ENCODE data around the gene AKR1D1. TPM values are rescaled to one million over a fixed set of nuclear protein-coding genes. Genes with fewer than 3 reads are reported as not detected.
"Not testable (repeated sequence)": the region's sequence is repeated elsewhere in the genome, so short reads cannot be mapped to it uniquely, and the experiment has no call there.

AKR1D1 gene
- total RNA-seq, 1 donor from 2014 or later, result not detected

DNA sequence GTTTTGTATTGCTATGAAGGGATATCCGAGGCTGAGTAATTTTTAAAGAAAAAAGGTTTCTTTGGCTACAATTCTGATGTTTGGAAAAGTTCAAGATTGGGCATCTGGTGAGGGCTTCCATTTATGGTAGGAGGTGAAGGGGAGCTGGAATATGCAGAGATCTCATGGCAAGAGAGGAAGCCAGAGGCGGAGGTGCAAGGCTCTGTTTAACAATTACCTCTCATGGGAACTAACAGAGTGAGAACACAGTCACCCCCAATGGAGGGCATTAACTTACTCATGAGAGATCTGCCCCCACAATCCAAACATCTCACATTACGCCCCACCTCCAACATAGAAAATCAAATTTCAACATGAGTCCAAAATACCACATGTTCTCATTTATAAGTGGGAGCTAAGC lies 62.0 kb downstream of the AKR1D1 start:
- no peaks in the 10 kb centered on the region for H3K4me1 ChIP-seq
- H3K9me3 ChIP-seq, result peaks cover 0 to 4% of the 10 kb centered on the region in 2 donors
- no peak for DNase-seq (ENCODE audit: low spot score in 2 of 2)
- no peak overlapping the region for H3K27ac ChIP-seq
- H3K4me3 ChIP-seq, result no peak overlapping the region
- H3K36me3 ChIP-seq, result no peaks in the 10 kb centered on the region
- TF ChIP-seq, protein P1, sequence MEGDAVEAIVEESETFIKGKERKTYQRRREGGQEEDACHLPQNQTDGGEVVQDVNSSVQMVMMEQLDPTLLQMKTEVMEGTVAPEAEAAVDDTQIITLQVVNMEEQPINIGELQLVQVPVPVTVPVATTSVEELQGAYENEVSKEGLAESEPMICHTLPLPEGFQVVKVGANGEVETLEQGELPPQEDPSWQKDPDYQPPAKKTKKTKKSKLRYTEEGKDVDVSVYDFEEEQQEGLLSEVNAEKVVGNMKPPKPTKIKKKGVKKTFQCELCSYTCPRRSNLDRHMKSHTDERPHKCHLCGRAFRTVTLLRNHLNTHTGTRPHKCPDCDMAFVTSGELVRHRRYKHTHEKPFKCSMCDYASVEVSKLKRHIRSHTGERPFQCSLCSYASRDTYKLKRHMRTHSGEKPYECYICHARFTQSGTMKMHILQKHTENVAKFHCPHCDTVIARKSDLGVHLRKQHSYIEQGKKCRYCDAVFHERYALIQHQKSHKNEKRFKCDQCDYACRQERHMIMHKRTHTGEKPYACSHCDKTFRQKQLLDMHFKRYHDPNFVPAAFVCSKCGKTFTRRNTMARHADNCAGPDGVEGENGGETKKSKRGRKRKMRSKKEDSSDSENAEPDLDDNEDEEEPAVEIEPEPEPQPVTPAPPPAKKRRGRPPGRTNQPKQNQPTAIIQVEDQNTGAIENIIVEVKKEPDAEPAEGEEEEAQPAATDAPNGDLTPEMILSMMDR (IDR thresholded peaks at IDR 0.05), result no peak
- H3K27me3 ChIP-seq, result no peaks in the 10 kb centered on the region
- intact Hi-C loops (cut with DNase I), result no loop called here

DNA sequence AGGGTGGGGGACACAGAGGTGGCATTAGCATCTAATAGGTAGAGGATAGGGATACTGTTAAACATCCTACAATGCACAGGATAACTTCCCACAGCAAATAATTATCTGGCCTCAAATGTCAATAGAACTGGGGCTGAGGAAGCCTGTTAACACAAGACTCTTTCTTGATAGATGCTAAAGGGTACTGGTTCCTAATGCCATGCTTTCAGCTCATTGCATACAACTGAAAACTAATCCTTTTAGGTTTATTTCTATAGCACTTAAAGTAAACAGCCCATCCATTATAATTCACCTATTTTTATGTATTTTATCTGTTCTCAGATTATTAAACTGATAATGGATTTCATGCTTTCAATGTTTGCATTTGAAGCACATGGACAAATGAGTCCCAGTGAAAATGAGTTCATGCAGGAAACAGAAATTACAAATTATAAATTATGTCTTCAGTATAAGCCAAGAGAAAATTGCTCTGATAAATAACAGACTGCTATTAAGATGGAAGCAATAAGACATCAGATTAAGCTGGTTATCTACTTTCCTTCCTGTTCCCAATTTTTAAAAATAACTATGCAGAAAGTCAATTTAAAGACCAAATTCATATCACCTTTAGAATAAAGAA lies 66.4 kb downstream of the AKR1D1 start:
- H3K4me3 ChIP-seq, result no peak overlapping the region
- DNase-seq (ENCODE audit: low spot score in 2 of 2), result no peak
- no peaks in the 10 kb centered on the region for H3K27me3 ChIP-seq
- H3K27ac ChIP-seq, result no peak overlapping the region
- no peaks in the 10 kb centered on the region for H3K36me3 ChIP-seq
- intact Hi-C loops (cut with DNase I), result no loop called here
- H3K4me1 ChIP-seq, result no peaks in the 10 kb centered on the region
- TF ChIP-seq, protein P1 (IDR thresholded peaks at IDR 0.05), result no peak
- H3K9me3 ChIP-seq, result no peaks in the 10 kb centered on the region

DNA sequence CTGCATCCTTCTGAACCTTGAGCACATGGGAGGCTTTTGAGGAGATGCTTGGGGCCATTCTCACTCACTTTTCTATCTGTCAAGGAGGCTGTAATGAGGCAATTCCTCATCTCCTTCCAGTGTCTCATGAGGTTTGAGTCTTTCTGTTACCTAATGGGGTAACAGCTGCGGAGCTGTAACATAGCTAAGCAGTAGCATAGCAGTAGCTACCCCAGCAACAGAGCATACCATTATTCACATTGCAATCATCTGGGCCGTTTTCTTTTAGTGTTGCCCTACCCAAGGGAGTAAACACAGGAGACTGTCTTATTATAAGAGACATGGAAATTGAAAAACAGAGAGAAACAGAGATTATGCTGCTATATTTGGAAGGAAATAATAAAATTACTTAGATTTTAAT lies 68.7 kb downstream of the AKR1D1 start:
- no peaks in the 10 kb centered on the region for H3K9me3 ChIP-seq
- intact Hi-C loops (cut with DNase I), result no loop called here
- no peaks in the 10 kb centered on the region for H3K36me3 ChIP-seq
- no peaks in the 10 kb centered on the region for H3K4me1 ChIP-seq
- TF ChIP-seq, protein P1 (IDR thresholded peaks at IDR 0.05), result no peak
- no peak overlapping the region for H3K4me3 ChIP-seq
- no peak overlapping the region for H3K27ac ChIP-seq
- H3K27me3 ChIP-seq, result no peaks in the 10 kb centered on the region
- no peak for DNase-seq (ENCODE audit: low spot score in 2 of 2)

DNA sequence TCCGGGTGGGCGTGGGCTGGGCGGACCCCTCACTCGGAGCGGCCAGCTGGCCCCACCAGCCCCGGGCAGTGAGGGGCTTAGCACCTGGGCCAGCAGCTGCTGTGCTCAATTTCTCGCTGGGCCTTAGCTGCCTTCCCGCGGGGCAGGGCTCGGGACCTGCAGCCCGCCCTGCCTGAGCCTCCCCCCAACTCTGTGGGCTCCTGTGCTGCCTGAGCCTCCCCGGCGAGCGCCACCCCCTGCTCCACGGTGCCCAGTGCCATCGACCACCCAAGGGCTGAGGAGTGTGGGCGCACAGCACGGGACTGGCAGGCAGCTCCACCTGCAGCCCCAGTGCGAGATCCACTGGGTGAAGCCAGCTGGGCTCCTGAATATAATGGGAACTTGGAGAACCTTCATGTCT lies 70.0 kb downstream of the AKR1D1 start:
- intact Hi-C loops (cut with DNase I); H3K27ac ChIP-seq; H3K4me1 ChIP-seq: not testable (repeated sequence)

DNA sequence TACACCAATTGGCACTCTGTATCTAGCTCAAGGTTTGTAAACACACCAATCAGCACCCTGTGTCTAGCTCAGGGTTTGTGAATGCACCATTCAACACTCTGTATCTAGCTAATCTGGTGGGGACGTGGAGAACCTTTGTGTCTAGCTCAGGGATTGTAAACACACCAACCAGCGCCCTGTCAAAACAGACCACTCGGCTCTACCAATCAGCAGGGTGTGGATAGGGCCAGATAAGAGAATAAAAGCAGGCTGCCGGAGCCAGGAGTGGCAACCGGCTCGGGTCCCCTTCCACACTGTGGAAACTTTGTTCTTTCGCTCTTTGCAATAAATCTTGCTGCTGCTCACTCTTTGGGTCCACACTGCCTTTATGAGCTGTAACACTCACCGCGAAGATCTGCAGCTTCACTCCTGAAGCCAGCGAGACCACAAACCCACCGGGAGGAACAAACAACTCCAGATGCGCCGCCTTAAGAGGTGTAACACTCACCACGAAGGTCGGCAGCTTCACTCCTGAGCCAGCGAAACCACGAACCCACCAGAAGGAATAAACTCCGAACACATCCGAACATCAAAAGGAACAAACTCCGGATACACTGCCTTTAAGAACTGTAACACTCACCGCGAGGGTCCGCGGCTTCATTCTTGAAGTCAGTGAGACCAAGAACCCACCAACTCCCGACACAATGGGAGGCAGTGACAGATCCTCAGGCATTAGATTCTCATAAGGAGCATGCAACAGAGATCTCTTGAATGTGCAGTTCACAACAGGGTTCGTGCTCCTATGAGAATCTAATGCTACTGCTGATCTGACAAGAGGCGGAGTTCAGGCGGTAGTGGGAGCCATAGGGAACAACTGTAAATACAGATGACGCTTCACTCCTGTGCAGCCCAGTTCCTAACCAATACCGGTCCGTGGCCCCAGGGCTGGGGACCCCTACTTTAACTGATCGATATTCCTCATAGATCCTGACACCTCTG lies 70.8 kb downstream of the AKR1D1 start:
- H3K4me1 ChIP-seq; H3K9me3 ChIP-seq; intact Hi-C loops (cut with DNase I); H3K36me3 ChIP-seq; H3K27ac ChIP-seq; H3K27me3 ChIP-seq; H3K4me3 ChIP-seq; DNase-seq (ENCODE audit: low spot score in 2 of 2): not testable (repeated sequence)

More for the DNA sequence above, 70.0 kb downstream of the AKR1D1 start:
- not testable (repeated sequence) for H3K27me3 ChIP-seq; H3K9me3 ChIP-seq; H3K4me3 ChIP-seq; H3K36me3 ChIP-seq; DNase-seq (ENCODE audit: low spot score in 2 of 2)

DNA sequence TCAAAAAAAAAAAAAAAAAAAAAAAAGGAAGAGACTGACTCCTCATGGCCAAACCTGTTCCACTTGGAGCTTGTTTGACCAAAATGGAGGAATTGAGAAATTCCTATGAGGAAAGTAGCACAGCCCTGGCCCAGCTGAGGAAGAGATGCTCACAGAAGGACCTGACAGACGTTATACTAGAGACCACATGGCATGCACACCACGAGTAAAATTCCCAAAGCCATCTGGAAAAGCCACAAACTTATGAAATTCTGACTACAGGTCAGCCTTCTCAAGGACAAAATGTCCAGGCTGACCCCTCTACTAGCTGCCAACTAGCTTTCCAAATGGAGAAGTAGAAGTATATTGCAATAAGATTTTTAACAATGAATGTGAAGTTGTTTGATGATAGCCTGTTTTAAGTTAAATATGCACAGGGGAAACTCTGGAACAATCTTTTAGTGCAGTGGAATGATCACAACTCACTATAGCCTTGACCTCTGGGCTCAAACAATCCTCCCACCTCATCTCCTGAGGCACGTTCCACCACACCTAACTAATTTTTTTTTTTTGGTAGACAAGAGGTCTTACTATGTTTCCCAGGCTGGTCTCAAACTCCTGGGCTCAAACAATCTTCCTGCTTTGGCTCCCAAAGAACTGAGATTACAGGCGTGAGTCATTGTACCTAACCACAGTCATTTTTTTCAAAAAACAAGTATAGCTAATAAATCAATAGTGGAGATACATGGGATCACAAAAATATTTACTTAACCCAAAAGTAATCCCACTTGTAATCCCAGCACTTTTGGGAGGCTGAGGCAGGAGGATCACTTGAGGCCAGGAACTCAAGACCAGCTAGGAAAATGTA lies 75.7 kb downstream of the AKR1D1 start:
- TF ChIP-seq, protein P1 (IDR thresholded peaks at IDR 0.05), result no peak
- Histone ChIP-seq H3K4me1 (no peaks in the 10 kb centered on the region), H3K36me3 (no peaks in the 10 kb centered on the region), H3K9me3 (no peaks in the 10 kb centered on the region), H3K27me3 (no peaks in the 10 kb centered on the region), H3K27ac (no peak overlapping the region), H3K4me3 (no peak overlapping the region)
- no peak for DNase-seq (ENCODE audit: low spot score in 2 of 2)
- intact Hi-C loops (cut with DNase I), result no loop called here

All from ascending aorta (tissue), 2 donors.